Daoy (cell line): ENCODE data around the gene DNAAF6. TPM values are rescaled to one million over a fixed set of nuclear protein-coding genes. Genes with fewer than 3 reads are reported as not detected.

Experiments used
- DNase-seq: peaks from one replicate; pipeline ENCODE4 v3.0.0-alpha.2; 2015; ENCODE audit warnings: low read depth
- total RNA-seq: library from RNA; depleted of rRNA; stranded (reverse); fragments of >200 nt; shearing (Covaris generic); gene quantifications from 2 replicates; pipeline ENCODE4 v1.2.3, GENCODE V29; 2014; rRNA removed

The DNAAF6 gene
- total RNA-seq, 1 experiment from 2014 or later: not detected

DNA sequence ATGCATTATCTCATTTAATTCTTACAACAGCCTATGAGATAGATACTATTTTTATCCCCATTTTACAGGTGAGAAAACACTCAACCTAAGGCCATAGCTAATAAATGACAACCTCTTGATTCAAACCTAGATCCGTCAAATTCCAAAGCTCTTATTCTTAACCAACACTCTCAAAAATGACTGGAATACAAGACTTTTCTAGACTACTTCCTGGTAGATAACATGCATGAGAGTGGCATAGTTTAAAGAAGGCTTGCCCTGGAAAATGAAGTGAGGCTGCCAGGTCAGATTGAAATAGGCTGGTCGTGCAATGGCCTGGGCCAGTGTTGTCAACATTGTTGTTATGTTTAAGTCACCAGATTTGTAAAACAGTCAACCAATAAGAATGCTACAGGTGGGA is 86.6 kb downstream of the DNAAF6 start:
- no peak for DNase-seq

Other genes with a start within 250 kb of the DNAAF6 start
- 9.9 and 15.5 TPM in 2 replicates for gene MORC4, start 206.4 kb upstream of the DNAAF6 start, total RNA-seq
- 11.2 and 14.5 TPM in 2 replicates for gene RBM41, start 87.8 kb upstream of the DNAAF6 start, total RNA-seq
- 2.2 and 2.9 TPM in 2 replicates for gene NUP62CL, start 178 bp upstream of the DNAAF6 start, total RNA-seq
- 0.11 and 0.15 TPM in 2 replicates for gene FRMPD3, start 243.0 kb downstream of the DNAAF6 start, total RNA-seq